Measurements from ENCODE around the gene HRH4. TPM values are rescaled to one million over a fixed set of nuclear protein-coding genes. Genes with fewer than 3 reads are reported as not detected.

The HRH4 gene
- total and polyA plus RNA-seq, 10 of the 15 experiments (the other 5 are each of a cell fraction or from before 2014, with no cell fraction given), result not detected

GRCh38 chr18:24491927-24492834 lies 31.7 kb downstream of the HRH4 start (continued):
- TF ChIP-seq E2F8 (IDR thresholded peaks at IDR 0.05; ENCODE audit: low read depth, partially characterized antibody) (no peak), NR2F1 (conservative IDR thresholded peaks at IDR 0.05) (peak; percentile 59), LARP7 (IDR thresholded peaks at IDR 0.05) (no peak), EED (IDR thresholded peaks at IDR 0.05; ENCODE audit: low read depth) (peak; percentile 33; the same call in 1 of the 2 replicates), SMAD1 (IDR thresholded peaks at IDR 0.05; ENCODE audit: low read depth, partially characterized antibody) (no peak), MEF2A (IDR thresholded peaks at IDR 0.05; ENCODE audit: insufficient read depth, low read depth, low read length) (no peak), TCF12 (IDR thresholded peaks at IDR 0.05; ENCODE audit: low read depth, low read length) (peak; percentile 90), PAX5 (IDR thresholded peaks at IDR 0.05; ENCODE audit: borderline replicate concordance, low read depth, low read length) (peak; percentile 84; the same call in 1 of the 2 replicates), YBX1 (IDR thresholded peaks at IDR 0.05) (no peak), RUNX3 (IDR thresholded peaks at IDR 0.05; ENCODE audit: low read length) (peak; percentile 87), IKZF2 (IDR thresholded peaks at IDR 0.05) (peak in 1 of 2 experiments; percentile 22; a peak in 2 of 4 replicates), SP1 (IDR thresholded peaks at IDR 0.05; ENCODE audit: low read depth, low read length) (peak; percentile 12), GATAD2B (conservative IDR thresholded peaks at IDR 0.05; ENCODE audit: low read depth) (no peak), NFYA (IDR thresholded peaks at IDR 0.05; ENCODE audit: borderline replicate concordance, low read depth, low read length) (no peak), ELK1 (IDR thresholded peaks at IDR 0.05; ENCODE audit: low read depth, low read length) (no peak), ZBTB33 (IDR thresholded peaks at IDR 0.05) (no peak)

Data from GM12878 (cell line).